BJ (cell line): ENCODE data around the gene IZUMO4. TPM values are rescaled to one million over a fixed set of nuclear protein-coding genes. Genes with fewer than 3 reads are reported as not detected.
"Not testable (repeated sequence)": the region's sequence is repeated elsewhere in the genome, so short reads cannot be mapped to it uniquely, and the experiment has no call there.

Source experiments
- CTCF ChIA-PET: fragments of 350-600 bp; formaldehyde crosslinking; extraction: SDS; loops from one replicate; lab custom pipeline; 2021; ENCODE audit warnings: antibody characterized with exemption, inconsistent platforms; lab: Yijun Ruan, JAX
- POLR2A ChIA-PET: fragments of 300-600 bp; sonication (Branson Sonifier 250); formaldehyde crosslinking; extraction: SDS; loops from one replicate; lab custom pipeline; 2021; ENCODE audit warnings: antibody characterized with exemption; lab: Charles Lee
- DNase-seq: peaks from one replicate; pipeline ENCODE4 v3.0.0-alpha.2; 2011; ENCODE audit warnings: low read depth
- H3K27me3 ChIP-seq: 2 replicates; pipeline ENCODE4 v1.6.0; 2011; ENCODE audit warnings: low read length; ENCODE audit not compliant: control insufficient read depth, insufficient read depth
- H3K36me3 ChIP-seq: 2 replicates; pipeline ENCODE4 v1.5.1; 2011; ENCODE audit warnings: low read length; ENCODE audit not compliant: control insufficient read depth, insufficient read depth
- H3K4me3 ChIP-seq: 2 replicates; pipeline ENCODE4 v1.5.1; 2011; ENCODE audit warnings: low read depth, mild to moderate bottlenecking, control low read depth, low read length
- CTCF ChIP-seq: IDR thresholded peaks from 2 replicates; pipeline ENCODE4 v1.5.1; 2011; ENCODE audit warnings: low read depth, mild to moderate bottlenecking, control low read depth, inconsistent platforms, low read length, moderate library complexity; ENCODE audit not compliant: insufficient read depth
- polyA plus RNA-seq: library from polyadenylated mRNA; depleted of rRNA; stranded (reverse); fragments of >200 nt; gene quantifications from 2 replicates; pipeline ENCODE4 v1.2.3, GENCODE V29; 2011

IZUMO4 gene
- polyA plus RNA-seq, 1 experiment = 1.3 TPM

DNA sequence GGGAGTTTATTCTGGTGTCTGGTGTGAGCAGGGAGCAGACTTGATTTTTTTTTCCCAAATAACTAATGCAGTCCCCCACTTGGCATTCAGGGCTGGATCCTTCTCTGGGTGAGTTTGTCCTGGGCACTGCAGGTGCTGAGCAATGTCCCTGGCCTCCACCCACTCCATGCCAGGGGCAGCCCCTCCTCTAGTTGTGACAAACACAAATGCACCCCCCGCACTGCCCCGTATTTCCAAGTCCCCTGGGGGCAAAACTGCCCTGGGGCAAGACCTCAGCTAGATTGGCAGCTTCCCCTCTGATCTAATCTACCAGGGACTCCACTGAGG, 7.0 kb upstream of the IZUMO4 start:
- Histone ChIP-seq H3K27me3 (no peaks in the 10 kb centered on the region), H3K4me3 (no peak overlapping the region), H3K36me3 (peaks cover 5% of the 10 kb centered on the region)
- DNase-seq = no peak
- ChIA-PET POLR2A (no interaction called here), CTCF (interaction anchor here (0.6 to 1.1 kb wide), 2 partner anchors 20 to 155 kb away, joined by 3 to 4 read pairs; no protein-coding TSS in a partner anchor)
- no peak for TF ChIP-seq CTCF

DNA sequence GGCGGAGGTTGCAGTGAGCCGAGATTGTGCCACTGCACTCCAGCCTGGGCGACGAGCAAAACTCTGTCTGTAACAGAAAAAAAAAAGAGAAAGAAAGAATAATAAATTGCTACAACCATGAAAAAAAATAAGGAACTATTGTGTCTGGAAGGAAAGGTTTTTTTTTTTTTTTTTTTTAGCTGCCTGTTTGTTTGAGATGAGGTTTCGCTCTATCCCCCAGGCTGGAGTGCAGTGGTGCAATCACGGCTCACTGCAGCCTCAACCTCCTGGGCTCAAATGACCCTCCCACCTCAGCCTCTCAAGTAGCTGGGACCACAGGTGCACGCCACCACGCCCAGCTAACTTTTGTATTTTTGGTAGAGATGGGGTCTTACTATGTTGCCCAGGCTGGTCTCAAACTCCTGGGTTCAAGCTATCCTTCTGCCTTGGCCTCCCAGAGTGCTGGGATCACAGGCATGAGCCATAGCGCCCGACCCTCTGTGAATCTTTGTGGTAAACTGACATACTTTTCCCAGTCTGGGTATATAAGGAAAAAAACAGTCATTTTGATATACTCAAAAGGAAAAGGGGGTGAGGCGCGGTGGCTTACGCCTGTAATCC, 4.7 kb upstream of the IZUMO4 start:
- DNase-seq, H3K36me3 ChIP-seq, POLR2A ChIA-PET, H3K4me3 ChIP-seq, H3K27me3 ChIP-seq: not testable (repeated sequence)
- CTCF ChIA-PET = interaction anchor here (0.6 to 1.3 kb wide), 4 partner anchors 22 to 233 kb away, joined by 3 read pairs; no protein-coding TSS in a partner anchor

- H3K36me3 ChIP-seq = peaks cover 19% of the 10 kb centered on the region
- no peaks in the 10 kb centered on the region for H3K27me3 ChIP-seq
- ChIA-PET POLR2A (no interaction called here), CTCF (interaction anchor here (1.8 kb wide), 1 partner anchor 76 kb away, joined by 4 read pairs; no protein-coding TSS in a partner anchor)
- peak within 1 kb of the TSS; percentile 75 for H3K4me3 ChIP-seq
- peak; percentile 59 for TF ChIP-seq CTCF
- DNase-seq = no peak
These were observed 658 bp upstream of the IZUMO4 start, which contains the start of gene MOB3A for GRCh38 chr19:2096034-2096479. Gene MOB3A (minus strand): TSS chr19:2096326. CDS start chr19:2078560, 17,766 bp downstream.

GRCh38 chr19:2097203-2097885, 629 bp downstream of the IZUMO4 start:
- no peak for TF ChIP-seq CTCF

DNA sequence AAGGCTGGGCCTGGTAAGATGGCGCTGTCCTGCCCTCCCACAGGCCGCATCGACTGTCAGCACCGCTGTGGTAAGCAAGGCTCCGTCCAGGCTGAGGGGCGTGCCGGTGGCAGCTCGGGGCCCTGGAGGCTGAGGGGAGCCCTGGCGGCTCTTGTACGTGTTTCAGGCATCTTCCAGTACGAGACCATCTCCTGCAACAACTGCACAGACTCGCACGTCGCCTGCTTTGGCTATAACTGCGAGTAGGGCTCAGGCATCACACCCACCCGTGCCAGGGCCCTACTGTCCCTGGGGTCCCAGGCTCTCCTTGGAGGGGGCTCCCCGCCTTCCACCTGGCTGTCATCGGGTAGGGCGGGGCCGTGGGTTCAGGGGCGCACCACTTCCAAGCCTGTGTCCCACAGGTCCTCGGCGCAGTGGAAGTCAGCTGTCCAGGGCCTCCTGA, 1.2 kb downstream of the IZUMO4 start:
- TF ChIP-seq CTCF = no peak
- H3K36me3 ChIP-seq = peaks cover 26% of the 10 kb centered on the region
- H3K27me3 ChIP-seq = no peaks in the 10 kb centered on the region
- no peak overlapping the region for H3K4me3 ChIP-seq
- POLR2A ChIA-PET = no interaction called here
- CTCF ChIA-PET = interaction anchor here (1.5 kb wide), 2 partner anchors 12 to 40 kb away, joined by 4 to 5 read pairs; no protein-coding TSS in a partner anchor
- no peak for DNase-seq

More at GRCh38 chr19:2097203-2097885, 629 bp downstream of the IZUMO4 start:
- POLR2A ChIA-PET = no interaction called here
- peaks cover 29% of the 10 kb centered on the region for H3K36me3 ChIP-seq
- H3K27me3 ChIP-seq = no peaks in the 10 kb centered on the region
- no peak for DNase-seq
- peak overlapping the region; percentile 44 for H3K4me3 ChIP-seq
- CTCF ChIA-PET = interaction anchor here (1.5 kb wide), 2 partner anchors 12 to 40 kb away, joined by 4 to 5 read pairs; no protein-coding TSS in a partner anchor
